NCI-H128 (cell line): Measurements from ENCODE around the gene CLEC4E.
"Not testable (repeated sequence)": the region's sequence is repeated elsewhere in the genome, so short reads cannot be mapped to it uniquely, and the experiment has no call there.

Source experiments
- DNase-seq: peaks from one replicate; lab custom pipeline; 2025; ENCODE audit not compliant: unreplicated experiment; lab: John Stamatoyannopoulos, UW

Gene CLEC4E, protein sequence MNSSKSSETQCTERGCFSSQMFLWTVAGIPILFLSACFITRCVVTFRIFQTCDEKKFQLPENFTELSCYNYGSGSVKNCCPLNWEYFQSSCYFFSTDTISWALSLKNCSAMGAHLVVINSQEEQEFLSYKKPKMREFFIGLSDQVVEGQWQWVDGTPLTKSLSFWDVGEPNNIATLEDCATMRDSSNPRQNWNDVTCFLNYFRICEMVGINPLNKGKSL

DNA sequence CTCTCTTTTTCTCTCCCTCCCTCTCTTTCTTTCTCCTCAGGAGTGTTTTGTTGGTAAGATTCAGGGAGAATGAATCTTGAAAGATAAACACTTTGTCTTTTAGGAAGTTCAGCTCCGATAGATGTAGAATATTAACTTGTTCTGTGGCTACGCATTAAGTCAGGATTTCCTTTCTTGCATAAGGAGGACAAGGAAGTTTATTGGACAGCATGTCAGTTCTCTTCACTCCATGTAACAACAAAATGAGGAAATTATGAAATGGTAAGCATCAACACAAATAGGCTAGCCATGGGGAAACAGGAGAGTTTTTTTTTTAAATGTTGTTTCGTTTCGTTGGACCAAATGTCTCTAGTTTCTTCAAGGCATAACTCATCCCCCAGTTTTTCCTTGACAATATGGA lies at the start of gene CLEC4E:
Gene CLEC4E (minus strand): TSS at position 75 of the 400 bp plus-strand sequence. CDS start 108 bp downstream, outside the sequence.
- not testable (repeated sequence) for DNase-seq

DNA sequence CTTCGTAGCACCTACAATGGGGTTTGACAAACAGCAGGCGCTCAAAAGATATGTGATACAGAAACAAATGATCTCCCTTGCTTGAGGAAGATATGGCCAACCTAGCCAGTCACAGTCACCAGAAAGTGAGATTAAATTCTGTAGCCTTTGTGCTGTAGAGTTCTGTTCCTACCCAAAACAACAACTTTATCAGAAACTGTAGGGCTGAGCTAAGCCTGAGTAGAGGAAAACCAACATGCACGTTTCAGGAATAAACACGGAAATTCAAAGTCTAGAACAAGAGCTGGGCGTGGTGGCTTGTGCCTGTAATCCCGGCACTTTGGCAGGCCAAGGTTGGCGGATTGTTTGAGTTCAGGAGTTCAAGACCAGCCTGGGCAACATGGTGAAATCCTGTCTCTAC lies 49.0 kb upstream of the CLEC4E start:
- DNase-seq = no peak

DNA sequence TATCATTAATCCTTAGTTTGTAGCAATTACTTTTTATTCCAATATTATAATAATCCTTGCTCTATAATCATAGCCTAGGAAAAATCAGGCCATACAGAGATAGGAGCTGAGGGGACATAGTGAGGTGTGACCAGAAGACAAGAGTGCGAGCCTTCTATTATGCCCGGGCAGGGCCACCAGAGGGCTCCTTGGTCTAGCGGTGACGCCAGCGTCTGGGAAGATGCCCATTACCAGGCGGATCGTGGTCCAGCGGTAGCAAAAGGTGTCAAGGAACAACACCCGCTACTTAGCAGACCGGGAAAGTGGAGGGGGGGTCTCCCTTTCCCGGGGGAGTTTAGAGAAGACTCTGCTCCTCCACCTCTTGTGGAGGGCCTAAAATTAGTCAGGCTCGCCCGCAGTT lies 43.8 kb upstream of the CLEC4E start:
- not testable (repeated sequence) for DNase-seq

DNA sequence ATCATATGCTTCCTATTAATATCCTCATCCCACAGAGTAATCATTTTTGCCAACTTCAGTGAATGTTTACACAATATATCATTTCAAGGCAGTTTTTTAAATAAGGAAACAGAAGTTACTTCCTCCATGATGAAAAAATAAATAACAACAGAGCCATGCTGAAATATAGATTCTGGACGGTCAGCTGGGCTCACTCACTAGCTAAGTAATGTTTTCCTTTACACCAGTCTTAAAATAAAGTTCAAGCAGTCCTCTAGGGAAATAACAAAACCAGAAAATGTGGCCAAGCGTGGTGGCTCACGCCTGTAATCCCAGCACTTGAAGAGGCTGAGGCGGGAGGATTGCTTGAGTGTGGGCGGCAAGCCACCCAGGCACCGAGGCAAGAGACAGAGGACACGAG lies 43.3 kb upstream of the CLEC4E start:
- DNase-seq = no peak

DNA sequence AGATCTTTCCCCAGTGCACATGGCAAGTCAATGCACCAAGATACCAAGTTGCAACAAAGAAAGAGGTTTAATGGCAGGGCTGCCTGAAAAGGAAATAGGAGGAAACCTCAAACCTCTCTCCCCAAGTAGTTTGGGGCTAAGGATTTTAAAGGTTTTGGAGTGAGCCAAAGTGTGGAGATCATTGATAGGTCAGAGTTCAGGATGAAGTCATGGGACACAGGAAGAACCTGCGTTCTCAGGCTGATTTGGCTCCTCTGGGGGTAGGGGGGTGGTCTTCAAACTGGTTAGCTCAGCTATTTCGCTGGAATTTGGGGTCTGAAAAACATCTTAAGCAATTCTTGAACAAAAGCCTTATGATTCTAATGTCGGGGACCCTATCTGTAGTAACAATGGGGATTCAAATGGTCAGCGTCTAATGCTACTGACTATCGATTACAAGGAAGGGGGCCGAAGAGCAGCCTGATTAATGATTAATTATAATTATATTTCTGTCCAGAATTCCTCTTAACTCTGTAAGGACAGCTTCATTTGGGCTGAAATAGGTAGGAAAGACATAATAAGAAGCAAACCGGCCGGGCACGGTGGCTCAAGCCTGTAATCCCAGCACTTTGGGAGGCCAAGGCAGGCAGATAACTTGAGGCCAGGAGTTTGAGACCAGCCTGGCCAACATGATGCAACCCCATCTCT lies 40.5 kb upstream of the CLEC4E start:
- DNase-seq = no peak

DNA sequence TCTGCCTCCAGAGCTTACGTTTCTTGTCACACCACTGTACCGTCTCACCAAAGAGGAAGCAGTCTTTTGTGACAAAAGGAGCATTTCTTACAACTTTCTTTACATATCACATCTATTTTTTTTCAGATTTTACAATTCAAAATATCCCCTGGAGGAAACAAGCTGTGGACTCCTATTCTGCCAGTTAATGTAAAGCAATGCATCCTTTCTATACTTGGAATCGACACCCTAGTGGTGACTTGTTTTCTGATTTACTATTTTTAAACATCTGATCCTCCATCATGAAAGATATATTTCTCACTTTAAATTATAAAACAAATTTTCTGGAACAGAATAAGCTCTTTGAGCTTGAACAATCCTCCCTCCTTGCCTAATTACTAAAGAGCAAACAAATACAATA lies 37.2 kb upstream of the CLEC4E start:
- DNase-seq = no peak

DNA sequence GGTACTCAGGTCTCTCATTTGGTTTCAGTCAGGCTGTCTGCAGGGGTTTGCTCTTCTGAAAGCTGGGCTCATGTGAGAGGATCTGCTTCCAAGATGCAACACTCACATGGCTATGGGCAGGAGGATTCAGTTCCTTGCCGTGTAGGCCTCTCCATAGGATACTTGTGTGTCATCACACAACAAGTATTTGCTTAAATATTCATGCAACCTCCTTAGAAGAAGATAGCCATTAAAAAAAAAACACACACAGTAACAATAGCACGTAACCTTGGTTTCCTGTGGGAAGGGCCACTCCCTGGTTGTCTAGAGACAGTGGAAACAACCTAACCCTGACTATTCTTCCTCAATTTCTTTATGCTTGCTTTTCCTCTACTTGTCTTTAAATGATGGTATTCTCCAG lies 31.8 kb upstream of the CLEC4E start:
- DNase-seq = no peak

DNA sequence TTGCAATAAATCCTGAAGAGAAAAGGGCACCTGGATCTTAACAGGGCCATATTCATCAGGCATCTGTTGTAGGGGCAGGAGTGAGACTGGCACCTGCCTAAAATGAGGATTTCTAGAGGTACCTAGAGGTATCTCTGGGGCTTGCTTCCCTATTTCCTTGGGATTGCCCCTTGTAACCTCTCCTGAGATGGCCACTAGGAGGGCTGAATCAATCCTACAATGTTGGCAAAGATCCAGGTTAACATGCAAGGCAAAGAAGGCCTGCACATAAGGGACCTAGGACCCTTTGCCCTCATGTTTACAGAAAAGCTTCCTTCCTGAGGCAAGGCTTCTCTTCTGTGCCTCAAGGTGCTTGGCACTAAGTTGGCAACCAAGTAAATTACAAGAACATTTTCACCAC lies 25.8 kb upstream of the CLEC4E start:
- no peak for DNase-seq

DNA sequence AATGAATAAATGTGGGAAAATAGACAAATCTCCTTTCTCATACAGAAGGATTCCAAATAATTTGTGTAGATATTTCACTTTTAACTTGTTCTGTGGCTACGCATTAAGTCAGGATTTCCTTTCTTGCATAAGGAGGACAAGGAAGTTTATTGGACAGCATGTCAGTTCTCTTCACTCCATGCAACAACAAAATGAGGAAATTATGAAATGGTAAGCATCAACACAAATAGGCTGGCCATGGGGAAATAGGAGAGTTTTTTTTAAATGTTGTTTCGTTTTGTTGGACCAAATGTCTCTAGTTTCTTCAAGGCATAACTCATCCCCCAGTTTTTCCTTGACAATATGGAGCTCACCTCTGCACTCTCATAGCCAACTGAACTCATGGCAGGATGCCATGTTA lies 25.3 kb upstream of the CLEC4E start:
- DNase-seq = not testable (repeated sequence)

DNA sequence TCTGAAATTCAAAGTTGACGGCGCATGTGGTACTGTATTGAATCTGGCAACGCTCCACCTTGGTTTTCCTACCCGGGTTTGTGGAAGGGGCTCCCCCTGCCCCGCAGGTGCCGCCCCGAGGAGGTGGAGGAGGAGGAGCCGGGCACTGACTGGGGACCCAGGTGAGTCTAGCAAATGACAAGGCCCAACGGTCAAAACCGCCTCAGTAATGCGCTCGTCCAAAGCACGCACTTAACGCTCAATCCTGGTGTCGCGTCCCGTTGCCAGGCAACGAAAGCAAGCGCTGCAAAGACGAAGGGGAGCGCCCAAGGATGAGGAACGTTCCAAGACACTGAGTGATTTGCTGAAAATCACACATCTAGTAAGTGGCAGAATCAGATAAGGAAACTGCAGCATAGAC lies 24.0 kb upstream of the CLEC4E start:
- DNase-seq = no peak

DNA sequence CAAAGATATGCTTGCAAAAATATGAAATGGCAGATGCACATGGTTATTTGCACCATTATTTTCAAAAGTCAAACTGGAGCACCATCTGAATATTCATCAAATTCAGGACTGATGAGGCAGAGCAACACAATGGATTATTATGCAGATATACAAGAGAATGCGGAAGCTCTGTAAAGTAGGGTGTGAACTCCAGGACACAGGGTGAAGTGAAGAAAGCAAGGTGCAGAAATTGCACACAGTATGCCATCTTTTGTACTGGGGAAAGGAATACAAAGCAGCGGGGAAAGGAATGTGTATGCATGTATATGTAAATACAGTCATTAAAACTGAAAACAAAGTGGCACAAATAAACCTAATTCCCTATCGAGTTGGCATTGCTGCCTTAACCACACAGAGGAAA lies 22.7 kb upstream of the CLEC4E start:
- no peak for DNase-seq

DNA sequence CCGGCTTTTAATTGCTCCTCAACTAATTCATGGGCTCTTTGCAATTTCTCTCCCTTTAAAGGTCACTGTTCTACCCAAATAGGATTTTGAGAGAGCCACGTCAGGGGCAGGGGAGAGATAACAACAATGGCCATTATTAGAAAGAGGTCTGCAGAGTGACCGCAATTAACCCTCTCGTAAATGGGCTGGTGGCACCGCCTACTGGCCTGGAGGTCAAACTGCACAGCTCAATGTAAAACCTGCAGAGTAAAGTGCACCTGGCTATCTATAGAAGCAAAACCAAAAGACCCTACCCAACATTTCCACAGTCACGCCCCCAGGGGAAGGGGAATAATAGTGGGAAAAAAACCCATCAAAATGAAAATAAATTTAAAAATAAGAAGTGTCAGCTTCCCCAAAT lies 21.6 kb upstream of the CLEC4E start:
- no peak for DNase-seq

DNA sequence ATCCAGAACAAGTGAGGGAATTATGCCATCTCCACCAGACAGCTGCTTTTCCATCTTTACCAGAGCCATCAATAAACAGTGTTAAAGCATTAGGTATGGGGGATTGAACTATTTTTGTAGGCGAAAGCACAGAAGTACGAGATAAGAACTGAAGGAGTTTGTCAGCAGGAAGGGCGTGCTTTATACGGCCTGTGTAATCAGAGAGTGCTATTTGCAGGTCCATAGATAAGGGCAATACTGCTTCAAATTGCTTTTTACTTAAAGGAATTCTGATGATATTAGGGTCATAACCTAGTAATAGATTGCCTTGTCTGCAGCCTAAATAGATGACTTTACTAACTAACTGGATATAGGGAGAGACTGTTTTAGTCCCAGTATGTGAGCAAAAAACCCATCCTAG lies 20.3 kb upstream of the CLEC4E start:
- no peak for DNase-seq

DNA sequence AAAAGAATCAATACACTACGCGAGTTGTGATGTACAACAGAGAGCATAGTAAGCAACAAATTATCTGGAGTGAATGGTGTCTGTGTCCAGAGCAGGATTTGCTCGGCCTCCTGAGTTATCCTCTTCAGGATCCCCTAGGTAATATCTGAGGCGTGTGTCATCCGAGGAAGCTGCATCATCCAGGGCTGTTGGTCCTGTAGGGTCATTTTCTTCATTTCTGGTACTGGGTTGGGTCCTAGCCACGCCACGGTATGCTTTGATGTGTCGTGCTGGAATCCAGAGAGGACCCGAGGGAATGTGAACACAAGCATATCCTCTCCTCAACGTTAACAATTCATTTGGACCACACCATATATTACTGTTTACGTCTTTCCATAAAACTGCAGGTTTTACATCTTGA lies 19.0 kb upstream of the CLEC4E start:
- no peak for DNase-seq

DNA sequence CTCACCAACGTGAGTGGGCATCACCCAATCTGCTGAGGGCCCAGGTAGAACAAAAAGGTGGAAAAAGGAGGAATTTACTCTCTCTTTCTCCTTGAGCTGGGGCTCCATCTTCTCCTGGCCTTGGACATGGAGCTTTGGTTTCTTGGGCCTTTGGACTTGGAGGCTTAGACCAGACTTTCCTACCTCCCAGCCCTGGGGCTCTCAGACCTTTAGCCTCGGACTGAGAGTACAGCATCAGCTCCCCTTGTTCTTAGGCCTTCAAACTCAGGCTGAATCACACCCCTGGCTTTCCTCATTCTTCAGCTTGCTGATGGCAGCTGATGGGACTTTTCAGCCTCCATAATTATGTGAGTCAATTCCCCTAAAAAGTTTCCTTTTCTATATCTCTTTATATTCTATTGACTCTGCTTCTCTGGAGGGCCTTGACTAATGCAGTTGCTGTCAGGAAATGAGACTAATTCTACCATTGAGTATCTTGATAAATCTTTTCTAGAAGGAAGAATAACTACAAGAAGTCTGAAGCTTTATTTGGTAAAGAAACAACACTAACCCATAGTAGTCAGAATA lies 15.9 kb upstream of the CLEC4E start:
- no peak for DNase-seq

DNA sequence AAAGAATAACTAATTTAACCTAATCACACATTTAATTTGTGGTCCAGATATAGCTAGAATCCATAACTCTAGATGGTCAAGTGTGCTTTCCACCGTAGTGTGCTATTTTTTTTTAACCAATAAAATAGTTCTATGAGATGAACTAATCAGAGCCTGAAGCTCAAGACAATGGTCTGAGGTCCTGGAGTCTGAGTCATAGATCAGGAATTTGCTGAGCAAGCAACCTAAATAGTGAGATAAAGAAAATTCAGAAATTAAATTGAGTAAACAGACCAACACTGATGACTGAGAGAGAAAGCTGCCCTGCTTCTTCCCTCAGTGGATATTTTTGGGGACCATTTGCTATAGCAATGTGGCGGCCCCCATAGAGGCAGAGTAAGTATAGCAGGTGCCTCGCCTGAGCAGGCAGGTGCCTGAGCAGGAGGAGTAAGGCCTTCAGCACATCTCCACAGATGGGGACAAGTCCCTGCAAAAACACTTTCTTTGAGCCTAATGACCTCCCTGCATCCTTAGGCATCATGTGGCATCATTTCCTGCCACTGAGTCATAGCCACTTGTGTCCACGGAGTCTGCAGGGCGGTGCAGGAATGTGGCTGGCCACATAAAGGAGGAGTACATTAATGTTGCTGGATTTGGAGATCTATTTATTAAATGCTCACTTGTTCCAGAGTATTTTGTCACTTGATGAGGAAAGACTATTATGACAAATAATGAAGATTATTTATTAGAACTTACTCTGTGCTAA lies 13.9 kb upstream of the CLEC4E start:
- DNase-seq = no peak

DNA sequence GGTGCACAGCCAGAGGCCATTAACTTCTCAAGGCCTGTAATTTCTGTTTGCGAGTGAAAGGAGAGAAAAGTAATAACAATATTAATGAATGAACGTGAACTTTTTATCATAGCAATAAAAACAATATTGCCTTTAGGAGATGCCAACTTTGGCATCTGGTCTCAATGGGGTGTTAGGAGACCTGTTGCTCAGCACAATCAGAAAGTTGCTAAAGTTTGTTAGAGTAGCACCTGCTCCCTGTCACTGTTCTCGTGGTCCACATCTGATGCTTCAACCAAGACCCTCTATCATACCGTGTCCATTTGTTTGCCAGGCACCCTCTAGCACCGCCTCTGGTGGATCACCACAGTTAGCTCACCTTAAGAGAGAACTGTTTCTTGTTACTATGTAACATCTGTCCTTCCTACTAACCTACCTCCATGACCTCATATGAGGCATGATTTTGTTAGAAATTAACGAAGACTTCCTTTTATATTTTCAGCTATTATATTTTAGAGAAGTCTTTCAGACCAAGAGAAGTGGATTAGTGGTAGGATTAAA lies 12.5 kb upstream of the CLEC4E start:
- no peak for DNase-seq

DNA sequence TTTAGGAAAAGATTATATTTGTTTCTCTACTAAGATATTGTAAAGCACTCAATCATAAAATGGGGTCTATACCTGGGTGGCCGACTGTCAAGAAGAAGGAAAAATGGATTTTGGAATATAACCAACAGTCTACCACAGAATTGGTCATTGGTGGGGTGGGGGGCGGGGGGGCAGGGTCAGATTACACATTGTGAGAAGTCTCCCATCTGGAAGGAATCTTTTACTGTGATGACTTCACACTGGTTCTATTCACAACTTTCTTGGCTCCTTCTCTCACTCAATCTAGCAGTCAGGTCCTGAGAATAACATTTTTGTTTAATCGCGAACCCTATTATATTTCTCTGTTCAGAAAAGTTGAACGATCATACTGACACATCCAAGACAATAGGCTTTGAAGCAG lies 8.7 kb upstream of the CLEC4E start:
- DNase-seq = no peak

DNA sequence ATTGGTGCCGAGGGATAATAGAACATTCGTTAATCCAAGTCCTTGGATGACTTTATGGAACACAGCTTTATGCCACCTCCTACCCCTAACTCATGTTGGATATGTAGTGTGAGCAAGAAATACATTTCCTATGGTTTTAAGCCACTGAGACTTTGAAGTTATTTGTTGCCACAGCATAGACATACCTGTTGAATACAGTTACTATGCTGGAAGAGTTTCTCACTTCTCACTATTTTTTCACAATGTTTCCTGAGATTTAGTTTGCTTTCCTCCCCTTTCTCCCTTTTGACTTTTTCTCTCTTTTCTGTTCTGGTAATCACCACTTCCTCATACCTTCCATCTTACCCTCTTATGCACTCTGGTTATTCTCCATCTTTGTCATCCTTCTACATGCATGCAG lies 7.5 kb upstream of the CLEC4E start:
- no peak for DNase-seq

DNA sequence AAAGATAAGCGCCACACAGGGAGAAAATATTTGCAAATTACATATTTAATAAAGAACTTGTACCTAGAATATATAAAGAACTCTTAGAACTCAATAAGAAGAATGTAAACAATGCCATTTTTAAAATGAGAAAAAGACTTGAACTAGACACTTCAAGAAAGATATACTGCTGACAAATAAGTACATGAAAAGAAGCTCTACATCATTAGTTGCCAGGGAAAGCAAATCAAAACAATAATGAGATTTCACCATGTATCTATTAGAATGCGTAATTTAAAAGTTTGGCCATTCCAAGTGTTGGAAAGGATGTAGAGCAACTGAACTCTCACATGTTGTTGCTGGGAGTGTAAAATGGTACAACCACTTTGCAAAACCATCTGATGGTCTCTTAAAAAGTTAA lies 6.9 kb upstream of the CLEC4E start:
- DNase-seq = no peak

DNA sequence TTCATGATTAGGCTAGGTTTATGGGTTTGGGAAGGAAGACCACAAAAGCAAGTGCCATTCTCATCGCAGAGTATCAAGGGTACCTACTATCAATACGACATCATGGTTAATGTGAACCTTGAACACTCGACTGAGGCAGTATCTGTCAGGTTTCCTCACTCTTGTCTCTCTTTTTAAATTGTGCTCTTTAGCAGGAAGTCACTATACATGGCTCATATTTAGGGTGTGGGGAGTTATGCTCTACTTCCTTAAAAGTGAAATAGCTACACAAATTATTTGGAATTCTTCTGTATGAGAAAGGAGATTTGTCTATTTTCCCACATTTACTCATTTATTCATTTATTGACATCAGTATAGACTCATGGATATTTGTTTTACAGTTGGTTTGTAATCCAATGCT lies 5.9 kb upstream of the CLEC4E start:
- DNase-seq = no peak

DNA sequence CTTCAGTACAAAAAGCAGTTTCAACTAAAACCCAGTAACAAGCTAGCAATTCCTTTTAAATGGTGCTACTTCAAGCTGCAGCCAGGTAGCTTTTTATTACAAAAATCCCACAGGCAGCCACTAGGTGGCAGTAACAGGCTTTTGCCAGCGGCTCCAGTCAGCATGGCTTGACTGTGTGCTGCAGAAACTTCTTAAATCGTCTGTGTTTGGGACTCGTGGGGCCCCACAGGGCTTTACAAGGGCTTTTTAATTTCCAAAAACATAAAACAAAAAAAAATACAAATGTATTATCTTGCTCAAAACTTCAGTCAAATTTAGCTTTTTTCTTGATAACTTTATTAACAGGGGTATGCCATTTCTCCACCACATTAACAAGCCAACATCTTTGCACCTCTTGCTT lies 3.6 kb upstream of the CLEC4E start:
- peak; percentile 8 for DNase-seq
